CD4-positive, alpha-beta T cell treated with Interleukin-15 for 4 hours (primary cell): ENCODE results near the gene KDM4B.
A peak's percentile ranks its signal among the peaks of the same experiment; 100 is the strongest.
"Not testable (repeated sequence)": the region's sequence is repeated elsewhere in the genome, so short reads cannot be mapped to it uniquely, and the experiment has no call there.

Experiments used
- DNase-seq: peaks from one replicate; pipeline ENCODE4 v3.0.0-alpha.2; 2020; ENCODE audit warnings: low spot score

Gene KDM4B

DNA sequence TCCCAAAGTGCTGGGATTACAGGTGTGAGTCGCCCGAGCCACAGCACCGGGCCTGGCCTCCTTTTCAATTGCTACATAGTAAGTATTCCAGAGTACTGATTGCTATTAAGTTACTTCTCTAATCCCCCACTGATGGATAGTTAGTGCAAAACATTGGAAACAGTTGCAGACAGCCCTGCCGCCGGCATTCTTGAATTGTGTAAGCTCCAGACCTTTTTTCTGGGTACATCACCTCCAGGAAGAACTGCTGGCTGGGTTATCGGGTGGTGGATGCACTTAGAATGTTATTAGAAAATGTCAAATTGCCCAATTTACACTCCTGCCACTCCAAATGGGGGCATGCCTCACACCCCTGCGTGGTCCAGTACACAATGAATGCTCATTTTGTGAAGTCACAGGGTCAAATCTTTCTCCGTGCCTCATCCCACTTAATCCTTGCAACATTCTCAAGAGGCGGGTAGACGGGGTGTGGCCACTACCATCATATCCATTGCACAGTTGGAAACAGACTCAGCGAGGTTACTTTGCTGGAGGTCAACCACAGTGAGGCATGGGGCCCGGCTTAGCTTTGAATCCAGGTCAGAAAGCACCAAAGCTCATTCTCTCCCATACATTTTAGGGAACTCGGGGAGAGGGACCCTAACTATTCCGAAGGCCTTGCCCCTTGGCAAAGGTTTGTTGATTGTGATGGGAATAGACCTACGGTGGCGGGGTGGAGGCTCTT is 1.0 kb upstream of the KDM4B start:
- DNase-seq, result no peak

DNA sequence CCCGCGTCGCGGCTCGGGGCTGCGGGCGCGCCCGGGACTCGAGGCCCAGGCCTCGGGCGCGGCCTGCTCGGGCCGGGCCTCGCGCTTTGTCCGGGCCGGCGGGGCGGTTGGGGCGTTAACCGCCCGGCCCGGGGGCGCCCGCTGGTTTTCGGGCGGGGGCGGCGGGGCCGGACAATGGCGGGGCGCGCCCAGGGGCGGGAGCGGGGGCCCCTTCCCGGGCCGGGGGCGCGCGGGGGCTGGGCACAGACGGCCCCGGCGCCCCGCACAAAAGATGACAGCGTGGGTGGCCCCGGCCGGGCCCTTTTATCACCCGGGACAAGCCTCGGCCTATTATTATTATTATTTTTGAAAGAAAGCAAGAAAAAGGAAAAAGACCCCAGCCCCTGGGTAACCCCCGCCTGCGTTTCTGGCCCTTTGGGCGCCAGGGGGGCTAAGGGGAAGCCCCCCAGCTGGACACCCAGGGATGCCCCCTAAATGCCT is 419 bp downstream of the KDM4B start:
- DNase-seq, result no peak

DNA sequence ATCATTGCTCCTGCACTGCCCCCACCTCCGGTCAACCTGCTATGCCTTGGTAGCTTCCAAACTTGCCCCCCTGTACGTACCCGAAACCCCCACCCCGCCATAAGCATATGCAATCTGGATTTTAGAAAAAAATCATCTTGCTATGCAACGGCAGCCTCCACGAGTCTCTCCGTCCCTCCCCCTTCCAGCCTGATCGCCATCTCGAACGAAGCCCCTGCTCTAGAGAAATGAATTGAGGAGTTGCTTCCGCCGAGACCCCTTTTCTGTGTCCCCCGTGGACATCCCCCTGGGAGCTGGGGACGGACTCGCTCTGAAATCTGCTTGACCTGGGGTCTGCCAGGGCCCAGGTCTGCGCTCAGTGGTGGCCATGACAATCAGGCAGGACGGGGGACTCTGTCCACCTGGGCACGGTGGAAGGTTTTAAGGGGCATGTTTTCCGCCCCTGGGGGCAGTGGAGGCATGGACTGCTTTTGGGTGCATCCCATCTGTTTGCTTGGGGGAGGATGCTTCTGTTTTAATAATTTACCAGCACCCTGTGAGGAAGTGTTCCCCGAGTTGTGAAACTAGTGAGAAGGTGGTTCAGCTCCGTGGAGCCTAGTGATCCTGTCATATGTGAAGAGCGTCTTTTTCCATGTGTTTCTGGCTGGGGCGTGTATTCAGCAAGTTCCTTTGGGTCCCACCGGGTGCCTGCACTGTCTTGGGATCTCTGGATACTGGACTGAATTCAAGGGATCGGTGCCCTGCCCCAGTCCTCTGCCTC is 1.0 kb downstream of the KDM4B start:
- DNase-seq, result no peak

DNA sequence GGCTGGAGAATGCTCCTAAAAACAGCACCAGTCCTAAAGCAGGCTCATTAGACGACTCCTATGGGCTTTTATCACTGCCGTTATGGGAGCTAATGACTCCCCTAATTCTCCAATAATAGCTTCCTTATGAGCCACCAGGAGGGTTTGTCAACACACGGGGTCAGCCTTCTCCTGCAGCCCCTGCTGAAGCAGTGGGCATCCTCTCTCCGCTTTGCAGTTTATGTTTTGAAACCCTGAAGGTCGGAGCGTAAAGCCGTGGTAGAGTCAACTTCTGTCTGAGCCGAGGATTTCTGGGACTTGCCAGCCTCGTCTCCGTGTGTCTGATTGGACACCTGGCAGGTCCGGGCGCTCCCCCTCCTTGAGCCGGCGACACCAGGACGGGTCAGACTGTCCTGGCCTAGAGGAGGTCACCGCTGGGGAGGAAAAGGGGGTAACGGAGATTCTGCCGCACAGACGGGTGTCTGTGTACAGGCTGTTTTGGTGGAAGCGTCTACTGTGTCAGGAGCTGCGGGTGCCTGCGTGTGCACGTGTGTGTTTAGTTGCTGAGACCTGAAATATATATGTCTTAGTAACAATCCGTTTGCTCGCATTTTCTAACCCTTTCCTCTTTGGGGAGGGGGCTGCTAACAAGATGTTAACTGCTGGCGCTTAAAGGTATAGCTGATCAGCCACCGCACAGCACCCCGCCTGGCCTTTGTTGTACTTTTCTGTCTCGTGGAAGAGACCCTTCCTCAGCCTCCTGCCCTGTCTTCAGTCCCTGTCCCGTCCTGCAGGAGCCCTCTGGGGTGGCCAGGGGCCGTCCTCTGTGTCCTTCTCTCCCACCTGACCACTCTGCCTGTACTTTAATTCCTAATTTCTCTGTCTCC is 1.9 kb downstream of the KDM4B start:
- no peak for DNase-seq

DNA sequence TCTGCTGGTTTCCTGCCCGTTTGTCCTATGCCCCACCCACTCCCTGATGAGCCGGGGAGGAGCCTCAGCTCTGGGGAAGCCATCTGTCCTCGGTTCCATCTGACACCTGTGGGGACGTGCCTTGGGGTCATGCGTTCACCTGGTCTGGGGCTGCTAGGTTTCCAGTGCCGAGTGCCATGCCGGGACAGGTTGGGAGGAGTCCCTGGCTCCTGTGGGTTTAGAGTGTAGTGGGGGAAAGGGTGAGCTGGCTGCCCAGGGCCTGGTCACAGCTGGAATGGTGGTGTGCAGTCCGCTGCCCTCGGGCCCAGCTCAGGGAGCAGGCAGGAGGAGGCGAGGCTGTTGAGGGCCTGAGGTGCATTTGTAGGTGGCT is 2.5 kb downstream of the KDM4B start:
- DNase-seq, result peak; percentile 12

DNA sequence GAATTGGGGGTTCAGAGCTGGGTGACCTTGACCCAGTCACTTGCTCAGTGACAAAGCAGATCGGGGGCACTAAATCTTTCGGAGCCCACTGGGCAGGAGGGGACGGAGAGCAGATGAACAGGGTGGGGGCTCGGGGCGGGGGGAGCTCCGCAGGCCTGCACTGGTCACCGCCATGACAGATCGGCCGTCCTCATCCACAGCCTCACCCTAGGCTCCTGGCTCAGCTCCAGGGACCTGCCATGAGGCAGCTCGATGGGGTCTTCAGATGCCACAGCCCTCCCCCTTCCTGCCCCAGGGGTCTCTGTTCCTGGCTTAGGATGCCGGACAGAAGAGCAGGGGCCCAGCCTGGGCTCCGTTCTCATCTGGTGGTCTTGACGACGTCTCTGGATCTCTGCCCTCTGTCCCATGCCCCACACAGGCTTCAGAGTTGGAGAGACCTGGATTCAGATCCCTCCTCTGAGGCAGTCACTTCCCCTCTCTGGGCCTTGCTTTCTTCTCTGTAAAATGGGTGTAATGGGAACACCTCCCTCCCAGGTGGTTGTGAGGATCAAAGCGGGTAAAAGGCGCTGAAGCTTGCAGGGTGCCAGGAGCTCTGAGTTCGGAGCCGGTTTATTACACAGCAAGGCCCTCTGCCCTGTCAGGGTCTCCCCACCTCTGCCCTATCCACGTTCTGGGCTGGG is 3.0 kb downstream of the KDM4B start:
- DNase-seq, result no peak

DNA sequence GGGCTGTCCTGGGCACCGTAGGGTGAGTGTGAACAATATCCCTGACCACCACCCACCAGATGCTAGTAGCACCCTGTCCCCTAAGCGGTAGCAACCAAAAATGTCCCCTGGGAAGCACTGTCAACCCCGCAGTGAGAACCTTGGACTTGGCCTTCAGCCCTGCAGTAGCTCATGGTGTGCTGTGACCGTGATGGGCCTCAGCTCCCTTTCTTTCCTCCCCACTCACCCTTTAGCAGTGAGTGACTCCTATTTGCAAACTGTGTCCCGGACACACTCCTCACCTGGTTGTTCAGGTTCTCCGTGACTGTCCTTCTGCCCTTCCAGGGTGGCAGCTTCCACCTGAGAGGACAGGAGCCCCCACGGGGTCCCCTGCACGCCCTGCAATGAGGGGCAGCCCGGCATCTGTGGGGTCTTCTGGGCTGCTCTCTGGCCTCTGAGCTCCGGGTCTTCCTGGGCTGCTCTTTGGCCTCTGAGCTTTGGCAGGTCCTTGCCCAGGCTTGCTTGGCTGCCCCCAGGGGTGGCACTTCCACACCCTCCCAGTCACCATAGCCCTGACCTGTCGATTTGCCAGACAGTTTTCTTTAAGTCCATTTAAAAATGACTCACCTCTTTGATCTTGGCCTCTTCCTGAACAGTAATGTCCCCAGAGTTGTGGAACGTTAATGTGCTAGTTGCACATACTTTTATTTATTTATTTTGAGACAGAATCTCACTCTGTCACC is 3.8 kb downstream of the KDM4B start:
- no peak for DNase-seq

DNA sequence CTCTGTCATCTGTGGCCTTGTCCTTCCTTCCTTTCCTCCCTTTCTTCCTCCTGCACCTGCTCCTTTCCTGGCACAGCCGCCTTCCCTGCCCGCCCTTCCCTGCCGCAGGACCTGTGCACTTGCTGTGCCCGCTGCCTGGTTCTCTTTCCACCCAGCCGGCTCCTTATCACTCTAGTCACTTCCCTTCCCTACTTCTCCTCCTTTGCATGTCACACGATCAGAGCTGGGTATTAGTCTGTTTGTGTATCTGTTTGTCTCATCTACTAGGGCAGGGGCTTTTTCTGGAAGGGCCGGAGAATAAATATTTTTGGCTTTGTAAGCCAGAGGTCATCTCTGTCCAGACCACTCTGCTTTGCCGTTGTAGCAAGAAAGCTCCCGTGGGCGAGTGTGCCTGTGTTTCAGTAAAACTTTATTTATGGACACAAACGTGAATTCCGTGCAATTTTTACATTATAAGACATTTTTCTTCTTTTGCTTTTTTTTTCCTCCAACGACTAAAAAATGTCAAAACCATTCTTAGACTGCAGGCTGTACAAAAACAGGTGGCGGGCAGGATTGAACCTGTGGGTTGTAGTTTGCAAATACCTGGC is 6.1 kb downstream of the KDM4B start:
- DNase-seq, result no peak

DNA sequence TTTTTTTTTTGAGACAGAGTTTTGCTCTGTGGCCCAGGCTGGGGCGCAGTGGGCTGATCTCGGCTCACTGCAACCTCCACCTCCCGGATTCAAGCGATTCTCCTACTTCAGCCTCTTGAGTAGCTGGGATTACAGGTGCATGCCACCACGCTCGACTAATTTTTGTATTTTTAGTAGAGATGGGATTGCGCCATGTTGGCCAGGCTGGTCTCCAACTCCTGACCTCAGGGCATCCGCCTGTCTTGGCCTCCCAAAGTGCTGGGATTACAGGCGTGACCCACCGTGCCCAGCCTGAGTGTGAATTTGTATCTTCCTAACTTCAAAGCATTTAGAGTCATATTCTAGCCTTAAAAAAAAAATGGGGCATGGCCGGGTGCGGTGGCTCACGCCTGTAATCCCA is 6.7 kb downstream of the KDM4B start:
- not testable (repeated sequence) for DNase-seq

DNA sequence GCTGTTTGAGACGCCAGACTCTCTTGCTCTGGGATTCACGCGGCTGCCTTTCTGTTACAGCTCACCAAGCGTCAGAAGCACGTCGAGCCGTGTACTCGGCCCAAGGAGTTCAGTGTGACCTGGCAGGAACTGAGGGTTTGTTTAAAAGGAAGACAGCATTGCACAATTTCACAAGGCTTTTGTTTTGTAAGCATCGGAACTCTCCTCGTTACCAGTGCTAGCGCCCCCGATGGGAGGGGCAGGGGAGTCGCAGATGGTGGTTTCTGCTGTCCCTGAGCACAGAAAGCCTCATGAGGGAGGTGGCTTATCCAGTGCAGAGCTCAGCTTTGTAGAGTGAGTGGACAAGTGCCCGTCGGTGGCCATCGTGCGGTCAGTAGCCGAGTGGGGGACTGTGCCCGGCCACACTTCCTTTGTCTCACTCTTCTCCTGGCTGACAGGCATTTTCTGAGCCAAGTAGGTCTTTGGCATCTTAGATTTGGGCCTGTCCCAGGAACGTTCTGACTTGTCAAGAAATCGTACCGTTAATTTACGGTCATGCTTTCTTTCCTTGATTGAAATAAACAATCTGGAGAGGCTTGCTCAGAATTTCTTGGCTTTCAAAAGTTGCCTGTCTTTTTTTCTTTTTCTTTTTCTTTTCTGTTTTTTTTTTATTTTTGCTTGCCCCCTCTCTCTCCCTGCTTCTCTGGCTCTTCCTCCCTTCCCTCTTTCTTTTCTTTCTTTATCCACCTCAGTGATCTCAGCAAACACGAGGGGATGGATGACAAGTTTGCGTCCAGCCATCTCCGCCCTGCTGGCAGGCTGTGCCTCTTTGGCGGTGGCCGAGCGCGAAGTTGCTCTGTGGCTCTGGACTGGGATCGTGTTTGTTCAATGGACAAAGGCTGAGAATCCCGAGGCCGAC is 7.7 kb downstream of the KDM4B start:
- DNase-seq, result no peak

DNA sequence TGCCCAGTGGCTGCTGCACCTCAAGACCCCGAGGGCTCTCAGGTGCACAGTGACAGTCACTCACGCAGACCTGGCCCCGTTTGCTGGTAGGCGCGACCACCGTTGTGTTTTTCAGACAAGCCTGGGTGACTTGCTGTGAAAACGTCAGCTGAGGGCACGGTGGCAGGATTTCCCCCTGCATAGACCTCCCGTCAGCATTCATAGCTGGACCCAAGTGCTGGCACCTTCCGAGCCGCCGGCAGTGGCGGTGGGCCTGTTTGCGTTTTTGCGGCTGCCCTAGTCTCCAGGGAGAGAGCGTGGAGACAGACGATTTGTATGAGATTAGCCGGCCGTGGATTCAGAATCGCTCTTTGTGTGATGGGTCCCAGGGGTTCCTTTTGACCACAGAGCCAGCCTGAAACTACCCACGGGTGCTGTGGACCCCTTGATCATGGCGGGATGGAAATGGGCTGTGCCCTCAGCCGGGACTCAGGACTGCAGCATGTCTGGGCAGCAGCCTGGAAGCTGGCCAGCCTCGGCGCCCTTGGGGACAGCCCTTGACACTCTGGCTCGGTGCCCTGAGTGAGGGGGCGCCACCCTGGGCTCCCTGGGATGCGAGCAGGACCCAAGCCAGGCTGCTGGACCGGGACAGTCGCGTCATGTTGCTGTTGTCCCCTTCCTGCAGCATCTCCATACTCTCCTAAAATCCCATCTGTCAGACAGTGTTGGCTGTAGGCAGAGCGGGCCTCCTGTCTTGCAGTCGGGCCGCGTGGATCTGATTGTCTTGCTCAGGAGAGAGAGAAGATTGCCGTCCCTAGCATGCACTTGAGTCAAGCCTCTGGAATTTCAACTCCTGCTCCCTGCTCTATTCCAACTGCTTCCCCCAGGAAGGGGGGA is 8.6 kb downstream of the KDM4B start:
- no peak for DNase-seq

DNA sequence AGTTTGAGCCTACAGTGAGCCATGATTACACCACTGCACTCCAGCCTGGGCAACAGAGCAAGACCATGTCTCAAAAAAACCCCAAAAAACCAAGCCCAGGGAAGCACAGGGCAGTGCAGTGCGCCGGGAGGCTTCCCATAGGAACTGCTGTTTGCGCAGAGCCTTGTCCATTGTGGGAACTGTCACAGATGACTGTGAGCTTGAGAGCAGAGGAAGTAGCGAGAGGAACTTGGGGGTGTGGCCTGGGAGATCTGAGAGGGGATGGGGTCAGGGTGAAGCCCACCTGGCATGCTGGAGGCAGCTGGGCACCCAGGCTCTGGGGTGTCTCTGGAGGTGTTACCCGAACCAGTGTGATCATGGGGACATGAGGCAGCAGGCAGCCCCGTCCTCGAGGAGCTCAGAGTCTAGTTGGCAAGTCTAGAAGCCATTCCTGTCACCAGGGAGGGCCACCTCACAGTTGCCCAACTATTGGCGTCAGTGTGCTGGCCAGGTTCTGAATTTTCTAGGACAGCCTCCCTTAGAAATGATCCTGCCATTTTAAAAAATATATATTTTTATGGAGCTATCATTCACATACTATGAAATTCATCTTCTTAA is 10.4 kb downstream of the KDM4B start:
- DNase-seq, result no peak

DNA sequence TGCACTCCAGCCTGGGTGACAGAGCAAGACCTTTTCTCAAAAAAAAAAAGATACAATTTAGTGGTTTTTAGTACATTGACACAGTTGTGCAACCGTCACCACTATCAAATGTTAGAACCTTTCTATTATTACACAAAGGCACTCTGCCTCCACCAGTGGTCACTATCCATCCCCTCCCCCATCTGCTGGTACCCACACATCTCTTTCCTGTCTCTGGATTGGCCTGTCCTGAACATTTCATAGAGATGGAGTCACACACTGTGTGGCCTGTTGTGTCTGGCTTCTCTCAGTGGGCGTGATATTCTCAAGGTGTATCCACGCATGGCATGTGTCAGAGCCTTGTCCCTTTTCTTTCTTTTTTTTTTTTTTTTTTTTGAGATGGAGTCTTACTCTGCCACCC is 11.2 kb downstream of the KDM4B start:
- no peak for DNase-seq

DNA sequence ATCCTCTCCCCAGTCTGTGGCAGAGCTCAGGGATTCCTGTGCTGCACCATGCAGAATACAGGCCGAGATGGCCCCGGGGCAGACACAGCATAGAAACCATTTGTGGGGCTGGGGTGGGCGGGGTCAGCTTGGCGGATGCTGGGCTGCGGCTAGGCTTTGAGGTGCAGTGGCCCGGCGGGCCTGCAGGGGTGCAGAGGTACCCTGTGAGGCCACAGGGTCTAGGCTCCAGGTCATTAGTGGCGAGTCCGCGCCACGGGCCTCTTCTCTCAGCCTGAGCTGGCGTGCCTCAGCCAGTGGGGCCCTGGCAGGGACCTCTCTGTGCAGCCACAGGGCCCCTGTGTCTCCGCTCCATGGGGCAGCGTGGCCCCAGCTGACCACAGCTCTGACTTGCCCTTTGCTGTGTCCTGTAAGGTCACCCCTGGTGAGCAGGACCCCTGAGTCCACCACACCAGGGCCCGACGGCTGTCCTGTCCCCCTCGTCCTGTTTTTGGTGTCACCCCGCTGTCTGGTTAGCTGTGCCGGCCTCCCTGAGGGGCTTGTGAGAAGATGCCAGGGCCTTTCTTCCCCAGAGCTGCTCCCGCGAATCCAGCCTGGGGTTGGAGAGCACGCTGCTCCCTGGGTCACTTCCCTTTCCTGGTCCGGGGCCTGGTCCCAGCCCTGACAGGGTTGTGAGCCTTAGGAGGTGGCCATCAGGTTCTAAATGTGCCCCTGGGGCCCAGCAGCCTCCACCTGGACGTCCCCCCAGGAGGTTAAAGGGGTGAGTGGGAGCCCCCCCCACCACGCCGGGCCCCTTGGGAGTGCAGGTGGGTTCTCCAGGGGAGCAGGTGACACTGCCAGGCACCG is 12.1 kb downstream of the KDM4B start:
- DNase-seq, result no peak

DNA sequence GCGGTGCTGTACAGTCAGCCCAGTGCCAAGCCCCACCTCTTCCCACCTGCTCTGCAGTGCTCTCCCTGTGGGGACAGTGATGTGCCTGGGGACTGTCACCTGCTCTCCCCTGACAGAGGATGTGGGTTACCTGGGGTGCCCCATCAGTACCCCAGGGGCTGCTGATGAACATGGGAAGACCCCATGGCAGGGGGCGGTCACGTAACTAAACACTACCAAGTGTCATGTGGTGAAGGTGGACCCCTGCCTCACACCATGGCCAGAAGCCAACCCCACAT is 12.7 kb downstream of the KDM4B start:
- DNase-seq, result no peak

DNA sequence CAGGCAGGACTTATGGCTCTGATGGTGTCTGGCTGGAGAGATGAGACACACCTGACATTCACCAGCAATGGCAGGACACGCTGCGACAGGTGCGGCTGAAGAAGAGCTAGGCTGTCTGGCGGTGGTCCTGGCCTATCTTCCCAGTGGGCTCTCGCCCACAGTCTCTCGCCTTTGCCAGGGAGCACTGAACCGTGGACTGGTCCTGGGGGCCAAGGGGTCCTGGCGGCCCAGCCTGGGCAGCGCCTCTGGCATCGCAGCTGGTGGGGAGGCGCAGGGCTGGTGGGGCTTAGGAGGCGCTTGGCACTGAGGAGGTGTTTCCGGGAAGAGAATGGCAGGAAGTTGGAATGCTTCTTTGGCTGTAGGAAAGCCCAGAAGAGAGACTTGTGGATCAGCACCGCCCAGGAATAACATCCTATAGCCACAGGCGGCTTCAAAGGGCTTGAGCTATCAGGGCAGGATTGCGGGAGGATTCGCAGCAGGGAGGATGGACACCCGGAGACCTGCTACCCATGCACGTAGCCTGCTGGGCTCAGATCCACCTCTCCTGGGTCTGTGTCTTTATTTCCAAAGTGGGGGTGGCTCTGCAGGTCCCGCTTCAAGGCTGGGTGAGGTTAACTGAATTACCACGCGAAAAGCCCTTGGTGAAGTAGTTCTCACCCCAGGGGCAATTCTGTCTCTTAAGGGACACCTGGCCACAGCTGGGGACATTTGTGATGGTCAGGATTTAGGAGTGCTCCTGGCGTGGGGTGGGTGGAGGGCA is 14.6 kb downstream of the KDM4B start:
- DNase-seq, result no peak

DNA sequence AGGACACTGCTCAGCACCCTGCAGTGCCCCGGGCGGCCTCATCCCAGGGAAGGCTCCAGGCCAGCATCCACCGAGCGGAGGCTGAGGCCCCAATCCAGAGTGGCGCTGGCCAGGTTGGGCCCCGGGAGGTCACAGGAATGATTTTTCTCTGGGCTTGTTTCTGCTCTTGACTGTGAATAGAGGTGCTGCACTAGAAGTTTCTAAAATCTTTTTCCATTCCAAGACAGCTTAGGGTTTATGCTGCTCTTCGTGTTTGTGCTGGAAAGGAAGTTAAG is 15.1 kb downstream of the KDM4B start:
- DNase-seq, result no peak
